Upper lobe of left lung (tissue), 4 donors: ENCODE measurements around the gene STOML1.

Source experiments
- EP300 ChIP-seq, 4 donors: sonication (generic); formaldehyde crosslinking; IDR thresholded peaks; one replicate each; pipeline ENCODE4 v1.5.1; 2017; ENCODE audit warnings: antibody characterized with exemption in 4 of 4, control low read depth in 2 of 4
- POLR2A ChIP-seq, 4 donors: fragments of 450-650 bp; IDR thresholded peaks; one replicate each; pipeline ENCODE4 v1.5.1; 2016 to 2017; ENCODE audit warnings: antibody characterized with exemption in 4 of 4, mild to moderate bottlenecking in 2 of 4
- POLR2AphosphoS5 ChIP-seq, 2 donors: sonication (generic); formaldehyde crosslinking; IDR thresholded peaks; one replicate each; pipeline ENCODE4 v1.5.1; 2017; ENCODE audit warnings: antibody characterized with exemption in 2 of 2
- TF ChIP-seq, protein P1 (sequence below), 6 experiments: fragments of 450-650 bp in 4 of 6; fragments of 200-600 bp in 2 of 6; sonication (generic) in 2 of 6; IDR thresholded peaks; one replicate each; pipeline ENCODE4 v1.5.1; 2016 to 2019; ENCODE audit warnings: antibody characterized with exemption in 6 of 6

DNA sequence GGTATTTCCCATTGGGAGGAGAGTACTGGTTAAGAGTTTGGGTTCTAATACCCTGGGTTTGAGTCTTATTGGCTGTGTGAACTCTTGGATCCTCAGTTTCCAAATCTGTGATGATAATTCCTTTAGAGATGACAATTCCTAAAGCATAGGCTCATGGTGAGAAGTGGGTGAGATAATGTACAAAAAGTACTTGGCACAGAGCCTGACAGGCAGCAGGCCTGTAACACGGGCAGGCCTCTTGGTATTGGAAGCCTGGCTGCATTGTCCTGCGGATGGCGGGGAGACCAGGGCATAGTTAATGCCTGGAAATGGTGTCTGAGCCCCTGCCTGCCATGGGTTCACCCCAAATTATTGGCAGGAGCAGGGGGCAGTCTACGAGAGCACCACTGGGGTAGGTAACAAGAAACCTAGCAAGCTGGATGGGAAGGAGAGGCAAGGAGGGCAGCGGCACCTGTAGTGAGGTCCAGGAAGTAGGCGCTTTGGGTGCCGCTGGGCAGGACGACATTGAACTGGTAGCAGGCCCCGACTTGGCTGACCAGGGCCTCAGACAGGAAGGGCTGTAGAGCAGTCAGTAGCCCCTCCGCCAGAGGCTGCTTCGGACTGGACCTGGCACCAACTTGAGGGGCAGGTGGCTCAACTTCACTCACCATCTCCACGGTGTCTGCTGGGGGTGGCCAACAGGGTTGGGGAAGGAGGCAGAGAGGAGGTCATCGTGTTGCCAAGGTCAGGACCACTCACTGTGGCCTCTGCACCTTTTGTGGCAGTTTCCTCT lies 7.7 kb downstream of the STOML1 start:
- TF ChIP-seq POLR2A (IDR thresholded peaks at IDR 0.05) (no peak), POLR2AphosphoS5 (IDR thresholded peaks at IDR 0.05) (no peak), EP300 (IDR thresholded peaks at IDR 0.05) (no peak)
- TF ChIP-seq, protein P1, sequence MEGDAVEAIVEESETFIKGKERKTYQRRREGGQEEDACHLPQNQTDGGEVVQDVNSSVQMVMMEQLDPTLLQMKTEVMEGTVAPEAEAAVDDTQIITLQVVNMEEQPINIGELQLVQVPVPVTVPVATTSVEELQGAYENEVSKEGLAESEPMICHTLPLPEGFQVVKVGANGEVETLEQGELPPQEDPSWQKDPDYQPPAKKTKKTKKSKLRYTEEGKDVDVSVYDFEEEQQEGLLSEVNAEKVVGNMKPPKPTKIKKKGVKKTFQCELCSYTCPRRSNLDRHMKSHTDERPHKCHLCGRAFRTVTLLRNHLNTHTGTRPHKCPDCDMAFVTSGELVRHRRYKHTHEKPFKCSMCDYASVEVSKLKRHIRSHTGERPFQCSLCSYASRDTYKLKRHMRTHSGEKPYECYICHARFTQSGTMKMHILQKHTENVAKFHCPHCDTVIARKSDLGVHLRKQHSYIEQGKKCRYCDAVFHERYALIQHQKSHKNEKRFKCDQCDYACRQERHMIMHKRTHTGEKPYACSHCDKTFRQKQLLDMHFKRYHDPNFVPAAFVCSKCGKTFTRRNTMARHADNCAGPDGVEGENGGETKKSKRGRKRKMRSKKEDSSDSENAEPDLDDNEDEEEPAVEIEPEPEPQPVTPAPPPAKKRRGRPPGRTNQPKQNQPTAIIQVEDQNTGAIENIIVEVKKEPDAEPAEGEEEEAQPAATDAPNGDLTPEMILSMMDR (IDR thresholded peaks at IDR 0.05), result no peak
